ENCODE data around the gene PTPRF.
"Not testable (repeated sequence)": the region's sequence is repeated elsewhere in the genome, so short reads cannot be mapped to it uniquely, and the experiment has no call there.

Gene PTPRF

GRCh38 chr1:43530483-43531106 lies at the start of gene PTPRF:
Gene PTPRF, plus strand, starts transcription at chr1:43530883. Its CDS starts 14,193 bp downstream, at chr1:43545076.
- DNase-seq = peak; percentile 40

GRCh38 chr1:43481491-43481890 lies 49.2 kb upstream of the PTPRF start:
- no peak for DNase-seq

- DNase-seq = no peak
Observed at GRCh38 chr1:43482215-43482614, 48.5 kb upstream of the PTPRF start.

DNA sequence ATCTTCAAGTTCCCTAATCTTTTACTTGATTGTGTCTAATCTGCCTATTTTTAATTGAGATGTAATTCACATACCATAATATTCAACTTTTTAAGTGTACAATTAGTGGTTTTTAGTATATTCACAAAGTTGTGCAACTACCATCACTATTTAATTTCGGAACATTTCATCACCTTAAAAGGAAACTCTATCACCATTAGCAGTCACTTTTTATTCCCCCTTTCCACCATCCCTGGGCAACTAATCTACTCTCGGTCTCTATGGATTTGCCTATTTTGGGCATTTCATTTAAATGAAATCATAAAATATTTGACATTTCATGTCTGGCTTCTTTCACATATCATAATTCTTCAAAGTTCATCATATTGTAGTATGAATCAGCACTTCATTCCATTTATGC lies 46.3 kb upstream of the PTPRF start:
- DNase-seq = no peak

DNA sequence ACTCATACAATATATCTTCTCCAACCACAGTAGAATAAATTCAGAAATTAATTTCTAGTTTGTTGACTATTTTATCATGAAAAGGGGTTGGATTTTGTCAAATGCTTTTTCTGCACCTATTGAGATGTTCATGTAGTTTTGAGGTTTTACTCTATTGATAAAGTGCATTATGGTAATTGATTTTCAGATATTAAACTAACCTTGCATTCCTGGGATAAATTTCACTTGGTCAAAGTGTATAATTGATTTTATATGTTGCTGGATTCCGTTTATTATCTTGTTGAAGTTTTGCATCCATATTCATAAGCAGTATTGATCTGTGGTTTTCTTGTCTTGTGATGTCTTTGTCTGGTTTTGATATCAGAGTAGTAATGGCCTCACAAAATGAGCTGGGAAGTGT lies 42.5 kb upstream of the PTPRF start:
- no peak for DNase-seq

- no peak for DNase-seq
Observed at GRCh38 chr1:43491061-43491460, 39.6 kb upstream of the PTPRF start.

DNA sequence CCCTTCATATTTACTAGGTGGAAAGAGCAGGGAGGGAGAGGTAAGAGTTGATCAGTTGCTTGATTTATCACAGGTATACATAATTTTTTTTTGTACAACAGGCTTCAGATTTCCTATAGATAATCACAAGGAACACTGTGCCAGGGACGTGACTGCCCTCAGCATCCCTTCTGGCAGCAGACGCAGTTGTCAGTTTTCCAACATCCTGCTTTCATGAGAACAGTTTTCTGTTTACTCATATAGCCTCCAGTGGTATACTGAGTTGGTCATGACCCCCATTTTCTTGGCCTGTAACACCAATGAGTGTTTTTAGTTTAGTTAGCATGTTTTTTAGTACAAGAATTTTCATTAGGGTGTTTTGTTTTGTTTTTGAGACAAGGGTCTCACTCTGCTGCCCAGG lies 37.9 kb upstream of the PTPRF start:
- peak; percentile 21 for DNase-seq

- DNase-seq = no peak
Observed at GRCh38 chr1:43493661-43494450, 36.8 kb upstream of the PTPRF start.

- DNase-seq = no peak
Observed at GRCh38 chr1:43495204-43495603, 35.5 kb upstream of the PTPRF start.

DNA sequence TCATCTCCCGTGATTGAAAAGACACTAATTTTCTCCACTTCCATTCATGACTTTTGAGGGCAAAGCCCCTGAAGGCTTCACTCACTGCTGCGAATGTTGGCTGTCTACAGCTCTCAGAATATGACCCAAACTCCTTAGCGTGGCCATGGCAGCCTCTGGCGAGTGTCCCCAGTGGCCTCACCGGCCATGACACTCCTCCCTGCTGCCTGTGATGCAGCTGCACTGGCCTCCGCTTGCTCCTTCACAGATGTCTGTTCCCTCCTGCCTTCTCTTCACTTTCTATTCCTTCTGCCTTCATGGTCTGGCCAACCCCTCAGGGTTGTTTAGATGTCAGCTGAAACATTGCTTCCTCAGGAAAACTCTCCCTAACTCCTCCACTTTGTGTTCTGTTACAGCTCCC lies 30.8 kb upstream of the PTPRF start:
- DNase-seq = no peak

DNA sequence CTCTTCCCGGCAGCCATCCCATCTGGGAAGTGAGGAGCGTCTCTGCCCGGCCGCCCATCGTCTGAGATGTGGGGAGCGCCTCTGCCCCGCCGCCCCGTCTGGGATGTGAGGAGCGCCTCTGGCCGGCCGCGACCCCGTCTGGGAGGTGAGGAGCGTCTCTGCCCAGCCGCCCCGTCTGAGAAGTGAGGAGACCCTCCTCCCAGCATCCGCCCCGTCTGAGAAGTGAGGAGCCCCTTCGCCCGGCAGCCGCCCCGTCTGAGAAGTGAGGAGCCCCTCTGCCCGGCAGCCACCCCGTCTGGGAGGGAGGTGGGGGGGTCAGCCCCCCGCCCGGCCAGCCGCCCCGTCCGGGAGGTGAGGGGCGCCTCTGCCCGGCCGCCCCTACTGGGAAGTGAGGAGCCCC lies 28.9 kb upstream of the PTPRF start:
- not testable (repeated sequence) for DNase-seq

DNA sequence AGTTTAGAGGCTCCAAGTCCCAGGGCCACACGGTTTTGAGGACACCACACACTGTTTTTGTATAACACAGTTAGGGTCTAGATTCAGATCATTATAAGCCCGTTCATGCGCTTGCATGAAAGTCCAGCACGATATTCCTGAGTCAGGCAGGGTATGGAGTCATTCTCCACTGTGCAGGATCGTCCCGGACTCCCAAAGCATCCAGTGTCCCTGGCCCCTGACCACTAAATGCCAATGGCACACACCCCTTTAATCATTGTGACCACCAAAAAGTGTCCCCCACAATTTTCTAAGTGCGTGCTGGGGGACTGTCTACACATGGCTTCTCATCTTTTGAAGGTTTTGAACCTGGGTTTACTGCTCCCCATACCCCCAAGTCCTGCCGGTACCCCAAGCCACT lies 27.1 kb upstream of the PTPRF start:
- DNase-seq = no peak

GRCh38 chr1:43505077-43505780 lies 25.5 kb upstream of the PTPRF start:
- DNase-seq = no peak

DNA sequence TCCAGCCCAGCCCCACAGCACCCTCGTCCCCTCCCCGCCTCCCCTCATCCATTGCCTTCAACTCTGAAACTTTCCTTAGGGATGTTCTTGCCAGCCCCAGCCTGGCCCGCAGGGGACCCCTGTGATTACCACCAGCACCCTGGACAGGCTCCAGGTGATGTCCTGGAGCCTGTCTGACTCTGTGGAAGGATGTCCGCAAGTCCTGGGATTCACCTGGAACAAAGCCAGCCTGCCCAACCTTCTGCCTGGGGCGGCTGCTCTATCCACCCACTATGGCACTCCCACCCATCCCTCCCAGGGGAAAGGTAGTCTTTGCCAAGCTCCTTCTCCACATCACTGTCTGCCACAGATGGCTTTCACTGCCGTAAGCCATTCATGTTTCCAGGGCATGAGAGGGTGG lies 24.4 kb upstream of the PTPRF start:
- DNase-seq = no peak

DNA sequence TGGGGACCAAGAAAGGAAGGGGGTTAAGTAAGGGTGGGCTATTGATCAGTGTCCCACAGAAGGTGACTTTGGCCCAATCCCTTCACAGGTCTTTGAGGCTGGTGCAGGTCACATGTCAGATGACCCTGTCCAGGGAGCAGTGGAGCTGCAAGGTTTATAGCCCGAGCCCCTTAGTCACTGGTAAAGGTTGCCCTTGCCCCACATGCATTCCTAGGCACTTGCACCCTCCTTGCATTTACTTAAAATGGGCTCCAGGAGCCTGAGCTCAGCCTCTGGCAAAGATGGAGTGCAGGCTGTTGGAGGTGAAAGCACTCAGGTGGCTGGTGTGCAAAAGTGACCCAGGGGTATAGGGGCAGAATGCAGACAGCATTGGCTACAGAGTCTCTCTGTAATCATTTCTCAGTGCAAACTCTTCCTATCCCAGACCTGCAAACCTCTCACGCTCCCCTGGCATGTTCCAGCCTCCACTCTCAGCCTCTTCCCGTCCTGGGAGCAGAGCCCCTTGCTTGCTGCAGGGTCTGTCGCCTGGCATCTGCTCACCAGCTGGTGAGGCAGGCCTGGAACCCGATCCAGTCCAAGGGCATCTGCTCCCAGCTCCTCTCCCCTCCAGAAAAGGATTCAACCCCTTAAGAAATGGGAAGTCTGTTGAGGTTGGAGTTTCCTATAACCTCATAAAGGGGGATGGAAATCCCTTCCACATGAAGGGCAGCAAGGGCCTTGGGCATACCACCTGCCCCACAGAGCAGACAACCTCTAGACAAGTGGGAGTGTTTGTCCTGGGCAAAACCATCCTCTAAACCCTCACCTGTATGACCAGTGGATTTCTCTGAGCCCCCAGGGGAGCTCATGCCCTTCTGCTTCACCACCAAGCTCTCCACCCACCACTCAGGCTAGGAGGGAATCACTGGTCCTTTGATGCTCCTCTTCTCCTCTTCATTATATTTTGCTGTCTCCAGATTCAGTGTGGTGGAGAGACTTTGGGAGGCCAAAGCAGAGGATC lies 23.1 kb upstream of the PTPRF start:
- DNase-seq = no peak

DNA sequence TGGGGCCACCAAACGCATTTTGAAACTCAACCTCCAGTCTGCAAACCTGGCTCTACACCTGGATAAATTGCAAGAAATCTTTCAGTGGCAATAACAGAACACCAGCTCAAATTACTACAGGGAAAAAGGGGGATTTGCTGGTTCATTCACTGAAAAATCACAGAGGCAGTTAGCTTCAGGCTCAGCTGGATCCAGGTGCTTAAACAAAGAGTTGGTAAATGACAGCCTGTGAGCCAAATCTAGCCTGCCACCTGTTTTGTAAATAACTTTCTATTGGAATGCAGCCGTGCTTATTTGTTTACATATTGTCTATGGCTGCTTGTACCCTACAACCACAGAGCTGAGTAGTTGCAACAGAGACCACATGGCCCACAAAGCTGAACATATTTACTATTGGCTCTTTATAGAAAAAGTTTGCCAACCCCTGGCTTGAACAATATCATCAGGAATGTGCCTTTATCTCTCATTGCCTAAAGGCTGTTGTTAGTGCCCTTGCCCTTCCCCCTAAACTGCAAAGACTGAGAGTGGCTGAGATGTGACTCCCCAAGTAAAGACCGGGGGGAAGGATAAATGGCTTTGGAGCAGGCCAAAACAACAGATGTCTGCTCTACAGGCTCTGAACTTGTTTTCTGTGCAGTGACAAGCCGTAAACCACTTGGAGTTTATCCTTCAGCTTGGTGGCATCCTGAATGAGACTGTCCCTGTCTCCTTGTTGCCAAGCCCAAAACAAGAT lies 21.5 kb upstream of the PTPRF start:
- DNase-seq = no peak

- DNase-seq = no peak
Observed at GRCh38 chr1:43509740-43510375, 20.8 kb upstream of the PTPRF start.

DNA sequence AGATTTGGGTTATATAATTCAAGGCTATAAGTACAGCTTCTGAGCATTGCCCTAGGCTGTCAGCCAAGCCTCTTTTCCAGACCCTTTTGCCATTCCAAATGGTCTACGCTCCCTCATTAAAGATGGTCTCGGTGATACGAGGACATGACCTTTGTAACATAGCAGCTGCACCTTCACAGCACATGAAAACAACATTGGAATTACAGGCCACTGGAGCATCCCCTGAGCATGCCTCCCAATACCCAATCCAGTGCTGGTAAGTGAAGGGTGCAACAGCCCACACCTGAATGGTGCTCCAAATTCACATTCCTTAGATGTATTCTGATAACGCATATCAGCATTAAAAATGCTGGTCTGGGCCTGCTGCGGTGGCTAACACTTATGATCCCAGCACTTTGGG lies 20.1 kb upstream of the PTPRF start:
- no peak for DNase-seq

- no peak for DNase-seq
Observed at GRCh38 chr1:43511394-43511793, 19.3 kb upstream of the PTPRF start.

GRCh38 chr1:43512133-43512532 lies 18.6 kb upstream of the PTPRF start:
- DNase-seq = no peak

DNA sequence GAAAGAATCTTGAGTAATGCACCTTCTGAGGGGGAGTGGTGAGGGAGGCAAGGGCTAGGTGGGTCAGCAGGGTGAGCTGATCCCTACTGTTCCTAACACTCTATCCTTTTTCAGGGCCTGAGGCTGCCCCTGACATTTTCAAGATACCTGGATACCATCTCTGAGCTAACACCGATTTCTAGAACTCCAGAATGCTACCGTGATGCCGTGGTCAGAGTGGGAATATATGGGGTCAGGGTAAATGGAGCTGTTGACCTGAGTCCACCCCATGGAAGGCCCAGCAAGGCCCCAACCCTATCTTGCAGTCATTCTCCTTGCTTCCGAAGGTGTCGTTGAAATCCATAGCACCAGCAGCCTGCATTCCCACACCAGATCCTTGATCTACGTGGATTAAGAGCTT lies 18.0 kb upstream of the PTPRF start:
- DNase-seq = no peak
